Caki2 (cell line): ENCODE results near the gene ZNF331. TPM values are rescaled to one million over a fixed set of nuclear protein-coding genes. Genes with fewer than 3 reads are reported as not detected.

Experiments used
- DNase-seq: peaks from one replicate; pipeline ENCODE4 v3.0.0-alpha.2; 2015; ENCODE audit warnings: low read depth
- in situ Hi-C: cut with HindIII; loops from 2 replicates; pipeline ENCODE4 v1.10.0; 2016; ENCODE audit warnings: low sequenced_read_pairs, low pct_unique_long_range_greater_than_20kb, mixed read lengths
- total RNA-seq: library from RNA; depleted of rRNA; stranded (reverse); fragments of >200 nt; shearing (Covaris generic); gene quantifications from 2 replicates; pipeline ENCODE4 v1.2.3, GENCODE V29; 2014; ENCODE audit warnings: low replicate concordance; rRNA removed

ZNF331 gene
- total RNA-seq, 1 experiment from 2014 or later: 2.2 TPM

DNA sequence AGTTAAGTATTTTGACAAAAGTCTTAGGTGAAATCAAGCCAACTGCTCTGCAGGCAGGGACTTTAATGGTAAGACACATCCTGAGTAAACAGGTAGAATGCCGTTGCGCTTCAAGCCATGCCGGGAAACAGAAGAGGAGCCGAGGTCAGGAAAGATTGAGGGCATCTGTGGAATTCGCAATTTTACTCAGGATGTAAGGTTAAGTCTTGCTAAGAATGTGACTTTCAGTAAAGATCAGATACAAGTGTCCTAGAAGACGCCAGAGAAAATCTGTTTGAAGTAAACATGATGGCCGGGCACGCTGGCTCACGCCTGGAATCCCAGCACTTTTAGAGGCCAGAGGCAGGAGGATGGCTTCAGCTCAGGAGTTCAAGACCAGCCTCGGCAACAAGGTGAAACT is 60.4 kb downstream of the ZNF331 start:
- in situ Hi-C loops: no loop called here
- DNase-seq: no peak

GRCh38 chr19:53600217-53600616 is 62.3 kb downstream of the ZNF331 start:
- DNase-seq: no peak
- in situ Hi-C loops: no loop called here

GRCh38 chr19:53606031-53606430 is 68.1 kb downstream of the ZNF331 start:
- DNase-seq: no peak
- in situ Hi-C loops: no loop called here

GRCh38 chr19:53608381-53608780 is 70.4 kb downstream of the ZNF331 start:
- in situ Hi-C loops: no loop called here
- DNase-seq: no peak

- no peak for DNase-seq
- in situ Hi-C loops: no loop called here
Measured at GRCh38 chr19:53612762-53613526, 75.0 kb downstream of the ZNF331 start.

DNA sequence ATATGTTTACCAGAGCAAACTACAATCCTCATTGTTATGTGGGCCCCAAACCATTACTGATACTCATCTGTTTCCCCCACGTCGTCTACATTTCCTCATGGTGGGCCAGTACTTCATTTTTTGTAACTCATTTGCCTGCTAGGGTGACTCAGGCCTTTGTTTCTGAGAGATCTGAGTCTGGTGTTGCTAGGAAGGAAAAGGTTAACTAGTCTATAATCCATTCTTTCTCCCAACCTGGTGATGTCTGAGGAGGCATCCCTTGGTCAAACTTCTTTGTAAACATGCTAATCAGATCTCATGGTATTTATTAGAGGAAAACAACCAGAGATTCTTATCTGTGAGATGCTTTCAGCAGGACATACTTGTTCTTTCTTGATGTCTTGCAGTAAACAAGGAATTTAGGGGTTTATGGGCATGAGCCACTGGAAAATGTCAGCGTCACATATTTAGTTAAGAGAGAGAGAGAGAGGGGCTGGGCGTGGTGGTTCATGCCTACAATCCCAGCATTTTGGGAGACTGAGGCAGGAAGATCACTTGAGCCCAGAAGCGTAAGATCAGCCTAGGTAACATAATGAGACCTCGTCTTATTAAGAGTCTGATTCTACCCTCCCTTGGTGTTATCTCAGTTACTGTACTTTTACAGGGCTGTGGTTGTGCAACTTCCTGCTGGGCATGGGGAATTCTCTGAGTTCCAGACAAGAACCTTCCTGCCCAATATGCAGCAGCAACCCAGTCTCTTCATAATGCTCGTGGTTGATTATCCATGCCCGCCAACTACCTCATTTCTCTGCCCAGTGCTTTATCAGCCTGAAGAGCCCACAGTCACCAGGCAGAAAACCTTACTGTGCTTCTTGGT is 84.2 kb downstream of the ZNF331 start:
- no peak for DNase-seq

GRCh38 chr19:53624771-53625545 is 87.0 kb downstream of the ZNF331 start:
- in situ Hi-C loops: no loop called here
- DNase-seq: no peak

More for the DNA sequence above, 84.2 kb downstream of the ZNF331 start:
- in situ Hi-C loops: no loop called here

DNA sequence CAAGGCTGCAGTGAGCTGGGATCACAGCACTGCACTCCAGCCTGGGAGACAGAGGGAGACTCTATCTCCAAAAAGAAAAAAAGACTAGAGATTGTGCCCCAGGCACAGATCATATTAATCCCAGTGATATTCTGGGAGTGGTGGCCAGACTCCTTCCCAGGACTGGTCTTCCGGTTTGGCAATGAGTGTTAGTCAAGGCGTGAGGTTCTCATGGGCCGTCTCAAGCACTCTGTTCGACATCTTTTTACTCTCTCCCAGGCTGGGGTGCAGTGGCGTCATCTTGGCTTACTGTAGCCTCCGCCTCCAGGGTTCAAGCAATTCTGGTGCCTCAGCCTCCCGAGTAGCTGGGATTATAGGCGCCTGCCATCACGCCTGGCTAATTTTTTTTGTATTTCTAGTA is 88.5 kb downstream of the ZNF331 start:
- DNase-seq: no peak
- in situ Hi-C loops: no loop called here

DNA sequence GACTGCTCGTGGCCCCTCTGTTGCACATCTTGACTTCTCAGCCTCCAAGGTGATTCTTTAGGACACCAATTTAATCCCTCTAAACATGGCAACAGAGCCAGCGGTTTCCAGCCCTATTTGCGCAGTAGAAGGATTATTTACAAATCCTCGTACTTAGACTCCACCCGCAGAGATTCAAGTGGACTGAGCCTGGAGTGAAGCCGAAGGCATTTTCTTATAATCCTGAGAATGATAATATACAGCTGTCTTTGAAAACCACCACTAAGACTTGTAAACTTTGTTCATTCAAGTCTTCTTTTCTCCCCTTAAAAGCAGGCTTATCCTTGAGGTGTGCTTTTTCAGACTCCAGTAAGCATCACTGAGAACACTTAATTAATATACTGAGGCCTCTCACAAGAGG is 89.0 kb downstream of the ZNF331 start:
- no peak for DNase-seq
- in situ Hi-C loops: no loop called here

Other genes with a start within 250 kb of the ZNF331 start
- gene ZNF845, start 204.4 kb upstream of the ZNF331 start, total RNA-seq: 3.8 and 8.2 TPM in 2 replicates
- gene ZNF525, start 172.4 kb upstream of the ZNF331 start, total RNA-seq: 3.0 and 3.7 TPM in 2 replicates
- 7.4 and 10.2 TPM in 2 replicates for gene ZNF765, start 143.0 kb upstream of the ZNF331 start, total RNA-seq
- gene ZNF761, start 106.2 kb upstream of the ZNF331 start, total RNA-seq: 6.8 and 9.9 TPM in 2 replicates
- not detected in 2 replicates for gene ZNF813, start 70.4 kb upstream of the ZNF331 start, total RNA-seq
- not detected in 2 replicates for gene DPRX, start 93.9 kb downstream of the ZNF331 start, total RNA-seq